Ectodermal cell (in vitro differentiated cells): Measurements from ENCODE around the gene ZNF688.
"Not testable (repeated sequence)": the region's sequence is repeated elsewhere in the genome, so short reads cannot be mapped to it uniquely, and the experiment has no call there.

Experiments used
- H3K27ac ChIP-seq: 2 replicates; pipeline ENCODE4 v1.7.0; 2013; ENCODE audit warnings: mild to moderate bottlenecking, low read depth, low read length; ENCODE audit not compliant: insufficient read depth, poor library complexity, severe bottlenecking
- H3K27me3 ChIP-seq: 2 replicates; pipeline ENCODE4 v1.7.0; 2013; ENCODE audit warnings: mild to moderate bottlenecking, low read length; ENCODE audit not compliant: insufficient read depth, control insufficient read depth, poor library complexity, severe bottlenecking
- H3K36me3 ChIP-seq: one replicate; pipeline ENCODE4 v1.7.0; 2013; ENCODE audit warnings: low read length; ENCODE audit not compliant: control insufficient read depth, insufficient read depth
- H3K4me1 ChIP-seq: one replicate; pipeline ENCODE4 v1.7.0; 2013; ENCODE audit warnings: low read length; ENCODE audit not compliant: control insufficient read depth, insufficient read depth
- H3K4me3 ChIP-seq: 2 replicates; pipeline ENCODE4 v1.7.0; 2013; ENCODE audit warnings: low read depth, low read length, control low read depth; ENCODE audit not compliant: insufficient read depth
- H3K9me3 ChIP-seq: 2 replicates; pipeline ENCODE4 v1.7.0; 2013; ENCODE audit warnings: mild to moderate bottlenecking, low read length, moderate library complexity; ENCODE audit not compliant: control insufficient read depth
- WGBS, 2 experiments: methylation state at CpG; one replicate each; pipeline ENCODE4 v1.1.7; 2013; ENCODE audit warnings: missing lambda C conversion rate in 2 of 2; 5-methylcytosine and 5-hydroxymethylcytosine counted together

ZNF688 gene

GRCh38 chr16:30541502-30542329 lies 29.8 kb downstream of the ZNF688 start:
- no peaks in the 10 kb centered on the region for H3K27me3 ChIP-seq
- H3K9me3 ChIP-seq: no peaks in the 10 kb centered on the region
- 26 to 29% methylated on average over 10 of the region's 10 CpGs for WGBS, 2 experiments
- no peaks in the 10 kb centered on the region for H3K36me3 ChIP-seq
- no peak overlapping the region for H3K27ac ChIP-seq
- H3K4me1 ChIP-seq: peaks cover 33% of the 10 kb centered on the region
- H3K4me3 ChIP-seq: no peak overlapping the region

GRCh38 chr16:30540916-30541464 lies 30.5 kb downstream of the ZNF688 start:
- H3K27me3 ChIP-seq, H3K36me3 ChIP-seq, H3K4me3 ChIP-seq, H3K9me3 ChIP-seq, H3K27ac ChIP-seq: not testable (repeated sequence)
- 89 to 90% methylated on average over 9 of the region's 9 CpGs for WGBS, 2 experiments
- H3K4me1 ChIP-seq: peaks cover 37% of the 10 kb centered on the region

- H3K9me3 ChIP-seq, H3K4me3 ChIP-seq, H3K36me3 ChIP-seq, H3K27ac ChIP-seq, H3K27me3 ChIP-seq: not testable (repeated sequence)
- WGBS, 2 experiments: 85 to 88% methylated on average over 13 of the region's 13 CpGs
- peaks cover 38% of the 10 kb centered on the region for H3K4me1 ChIP-seq
Observed at GRCh38 chr16:30539986-30540526, 31.5 kb downstream of the ZNF688 start.

- Histone ChIP-seq H3K36me3 (no peaks in the 10 kb centered on the region), H3K4me3 (no peak overlapping the region), H3K4me1 (peaks cover 30% of the 10 kb centered on the region), H3K27ac (no peak overlapping the region), H3K9me3 (no peaks in the 10 kb centered on the region), H3K27me3 (no peaks in the 10 kb centered on the region)
- 93 to 94% methylated on average over 8 of the region's 8 CpGs for WGBS, 2 experiments
Observed at GRCh38 chr16:30539000-30539964, 32.2 kb downstream of the ZNF688 start.

- H3K4me3 ChIP-seq: peak overlapping the region; percentile 85
- H3K36me3 ChIP-seq, H3K9me3 ChIP-seq, H3K27me3 ChIP-seq, H3K27ac ChIP-seq, H3K4me1 ChIP-seq: not testable (repeated sequence)
- WGBS, 2 experiments: 91 to 93% methylated on average over 13 of the region's 13 CpGs
Observed at GRCh38 chr16:30536391-30537024, 35.0 kb downstream of the ZNF688 start.

GRCh38 chr16:30535777-30536190 lies 35.7 kb downstream of the ZNF688 start:
- H3K27ac ChIP-seq: peak overlapping the region; percentile 0
- 31 to 33% methylated on average over 12 of the region's 12 CpGs for WGBS, 2 experiments

GRCh38 chr16:30535106-30535776 lies 36.3 kb downstream of the ZNF688 start:
- H3K4me1 ChIP-seq: peaks cover 7% of the 10 kb centered on the region
- H3K36me3 ChIP-seq: peaks cover 7% of the 10 kb centered on the region
- WGBS, 2 experiments: 4 to 5% methylated on average over 18 of the region's 18 CpGs
- peak overlapping the region; percentile 76 for H3K27ac ChIP-seq
- no peaks in the 10 kb centered on the region for H3K27me3 ChIP-seq
- H3K4me3 ChIP-seq: peak overlapping the region; percentile 85
- H3K9me3 ChIP-seq: no peaks in the 10 kb centered on the region

More at GRCh38 chr16:30535777-30536190, 35.7 kb downstream of the ZNF688 start:
- H3K4me1 ChIP-seq: peaks cover 7% of the 10 kb centered on the region
- no peaks in the 10 kb centered on the region for H3K9me3 ChIP-seq
- H3K27me3 ChIP-seq: no peaks in the 10 kb centered on the region
- H3K36me3 ChIP-seq: peaks cover 7% of the 10 kb centered on the region
- peak overlapping the region; percentile 85 for H3K4me3 ChIP-seq

- Histone ChIP-seq H3K4me3 (peak within 1 kb of the TSS; percentile 85), H3K9me3 (no peaks in the 10 kb centered on the region), H3K4me1 (peaks cover 7% of the 10 kb centered on the region), H3K36me3 (peaks cover 7% of the 10 kb centered on the region), H3K27ac (peak within 1 kb of the TSS; percentile 76), H3K27me3 (no peaks in the 10 kb centered on the region)
- 0% methylated on average over 70 of the region's 70 CpGs for WGBS, 2 experiments
Observed at GRCh38 chr16:30534368-30535105, 37.0 kb downstream of the ZNF688 start, which contains the start of gene ZNF747. TSS of gene ZNF747 (minus strand) at chr16:30534858. CDS start at chr16:30534679, 179 bp downstream.
